ENCODE data around the gene CLEC16A. TPM values are rescaled to one million over a fixed set of nuclear protein-coding genes. Genes with fewer than 3 reads are reported as not detected.
A peak's percentile ranks its signal among the peaks of the same experiment; 100 is the strongest.

Gene CLEC16A
- total and polyA plus RNA-seq, 9 of the 15 experiments (the other 6 are each of a cell fraction or from before 2014, with no cell fraction given) = 1.00 to 22.3 (median 10.0) TPM

GRCh38 chr16:11201498-11202259 is 257.3 kb downstream of the CLEC16A start (continued):
- TF ChIP-seq MLLT1 (IDR thresholded peaks at IDR 0.05) = no peak
- no peak for TF ChIP-seq ZNF146 (CRISPR knock-in tag; IDR thresholded peaks at IDR 0.05; ENCODE audit: unreplicated experiment)
- no peak for TF ChIP-seq ATF6 (CRISPR knock-in tag; IDR thresholded peaks at IDR 0.05)
- no peak for TF ChIP-seq DDX20 (tag; IDR thresholded peaks at IDR 0.05; ENCODE audit: low read depth)
- TF ChIP-seq KDM1A (IDR thresholded peaks at IDR 0.05) = peak; percentile 63 to 76
- TF ChIP-seq IRF2 (CRISPR knock-in tag; IDR thresholded peaks at IDR 0.05) = no peak
- no peak for TF ChIP-seq ZBTB1 (CRISPR knock-in tag; IDR thresholded peaks at IDR 0.05; ENCODE audit: borderline replicate concordance, low read depth)
- no peak for TF ChIP-seq ELK1 (CRISPR knock-in tag; IDR thresholded peaks at IDR 0.05)
- no peak for TF ChIP-seq ZNF347 (CRISPR knock-in tag; IDR thresholded peaks at IDR 0.05; ENCODE audit: low read depth)
- TF ChIP-seq PHB (CRISPR knock-in tag; IDR thresholded peaks at IDR 0.05) = no peak
- TF ChIP-seq LCOR (CRISPR knock-in tag; IDR thresholded peaks at IDR 0.05) = 0 out of 2 replicates have a peak, but pooled peaks have one; percentile 54
- TF ChIP-seq ARID1B (IDR thresholded peaks at IDR 0.05) = peak; percentile 87
- peak; percentile 61 for TF ChIP-seq CXXC5 (CRISPR knock-in tag; IDR thresholded peaks at IDR 0.05)
- no peak for TF ChIP-seq ZNF707 (CRISPR knock-in tag; conservative IDR thresholded peaks at IDR 0.05)
- TF ChIP-seq SNAPC5 (CRISPR knock-in tag; IDR thresholded peaks at IDR 0.05) = no peak
- peak; percentile 26; the same call in 1 of the 2 replicates for TF ChIP-seq CBX1 (IDR thresholded peaks at IDR 0.05; ENCODE audit: low read depth)
- TF ChIP-seq CREM (IDR thresholded peaks at IDR 0.05; ENCODE audit: low read depth) = peak; percentile 91
- TF ChIP-seq HIVEP1 (CRISPR knock-in tag; IDR thresholded peaks at IDR 0.05) = peak; percentile 29; the same call in 1 of the 2 replicates
- TF ChIP-seq ERF (CRISPR knock-in tag; IDR thresholded peaks at IDR 0.05) = peak; percentile 18; the same call in 1 of the 2 replicates
- TF ChIP-seq ZNF586 (CRISPR knock-in tag; conservative IDR thresholded peaks at IDR 0.05) = no peak
- TF ChIP-seq ZBTB2 (IDR thresholded peaks at IDR 0.05) = peak; percentile 83; the same call in 1 of the 2 replicates
- TF ChIP-seq NR3C1 (CRISPR knock-in tag; IDR thresholded peaks at IDR 0.05) = no peak
- TF ChIP-seq ZNF24 (IDR thresholded peaks at IDR 0.05) = peak; percentile 97
- TF ChIP-seq ZNF589 (CRISPR knock-in tag; IDR thresholded peaks at IDR 0.05; ENCODE audit: low read depth) = peak; percentile 59; the same call in 1 of the 2 replicates

Data from K562 (cell line).